GM12878 (cell line): ENCODE results near the gene CIROP. TPM values are rescaled to one million over a fixed set of nuclear protein-coding genes. Genes with fewer than 3 reads are reported as not detected.

Source experiments
- ATAC-seq: fragments of 200-7000 bp; cut with Tn5 transposase; 3 replicates; pipeline ENCODE4 v1.9.1; 2020; ENCODE audit warnings: mild to moderate bottlenecking, moderate library complexity
- BruUV-seq: library from RNA; stranded (reverse); fragments of 400-500 nt; replicated peaks from 2 replicates; lab custom pipeline; 2021; lab: Mats Ljungman, UMichigan
- CTCF ChIA-PET: fragments of 300-600 bp; sonication (Branson Sonifier 250); formaldehyde crosslinking; extraction: SDS; loops from one replicate; lab custom pipeline; 2021; ENCODE audit warnings: inconsistent platforms; lab: Yijun Ruan, JAX
- POLR2A ChIA-PET: fragments of 350-600 bp; formaldehyde crosslinking; extraction: SDS; loops from one replicate; lab custom pipeline; 2021; ENCODE audit warnings: inconsistent platforms; lab: Charles Lee
- RAD21 ChIA-PET: fragments of 300-600 bp; sonication (Branson Sonifier 250); formaldehyde crosslinking; loops from one replicate; lab custom pipeline; 2023; ENCODE audit warnings: antibody characterized with exemption; ENCODE audit not compliant: unreplicated experiment; lab: Charles Lee
- SMC1A ChIA-PET: fragments of 300-600 bp; sonication (Branson Sonifier 250); formaldehyde crosslinking; loops from one replicate; lab custom pipeline; 2023; ENCODE audit not compliant: unreplicated experiment, uncharacterized antibody; lab: Charles Lee
- DNase-seq: peaks from one replicate; pipeline ENCODE4 v3.0.0-alpha.2; 2011; ENCODE audit warnings: low read depth, low spot score
- FAIRE-seq: peaks from 3 replicates; lab custom pipeline; 2011; peaks lifted over from hg19 to GRCh38; lab: Jason Lieb, UNC
- H2AFZ ChIP-seq: 2 replicates; pipeline ENCODE4 v1.6.0; 2011; ENCODE audit warnings: low read depth, low read length, control low read depth; ENCODE audit not compliant: control insufficient read depth
- H3K27ac ChIP-seq: 2 replicates; pipeline ENCODE4 v1.5.1; 2011; ENCODE audit warnings: control low read depth; ENCODE audit not compliant: control insufficient read depth, insufficient read depth
- H3K27me3 ChIP-seq, 2 experiments: replicated peaks in 1 of 2; 2 replicates each; pipeline versions ENCODE4 v1.6.0 to v1.6.1; 2011; ENCODE audit warnings: low read length in 1 of 2; ENCODE audit not compliant: control insufficient read depth in 2 of 2, insufficient read depth in 2 of 2
- H3K36me3 ChIP-seq, 2 experiments: 2 replicates each; pipeline ENCODE4 v1.5.1; 2011; ENCODE audit warnings: low read length in 1 of 2; ENCODE audit not compliant: control insufficient read depth in 2 of 2, insufficient read depth in 2 of 2
- H3K4me1 ChIP-seq: 2 replicates; pipeline ENCODE4 v1.6.1; 2011; ENCODE audit warnings: mild to moderate bottlenecking, low read length, moderate library complexity, mixed read lengths; ENCODE audit not compliant: control insufficient read depth, insufficient read depth
- H3K4me2 ChIP-seq: 2 replicates; pipeline ENCODE4 v1.6.0; 2011; ENCODE audit warnings: control low read depth; ENCODE audit not compliant: control insufficient read depth, insufficient read depth
- H3K4me3 ChIP-seq: fragments of 200-600 bp; sonication (generic); 2 replicates; pipeline ENCODE4 v1.5.1; 2016
- H3K79me2 ChIP-seq: 2 replicates; pipeline ENCODE4 v1.6.0; 2011; ENCODE audit warnings: low read length; ENCODE audit not compliant: control insufficient read depth, insufficient read depth
- H3K9ac ChIP-seq: 2 replicates; pipeline ENCODE4 v1.8.0; 2011; ENCODE audit warnings: low read length, control low read depth, mixed read lengths; ENCODE audit not compliant: control insufficient read depth, insufficient read depth
- H3K9me3 ChIP-seq: replicated peaks from 3 replicates; pipeline ENCODE4 v1.5.1; 2011; ENCODE audit warnings: mild to moderate bottlenecking, low read length; ENCODE audit not compliant: control insufficient read depth, insufficient read depth
- H4K20me1 ChIP-seq: 2 replicates; pipeline ENCODE4 v1.6.0; 2011; ENCODE audit not compliant: control insufficient read depth, insufficient read depth
- CBX5 ChIP-seq: sonication (generic); IDR thresholded peaks from 2 replicates; pipeline ENCODE4 v1.6.1; 2016; ENCODE audit warnings: low read depth, moderate library complexity, mild to moderate bottlenecking, inconsistent platforms
- CEBPB ChIP-seq, 2 experiments: fragments of 150-350 bp in 1 of 2; IDR thresholded peaks; 2 replicates each; pipeline ENCODE4 v1.6.1; 2012 to 2014; ENCODE audit warnings: low read depth in 2 of 2, low read length in 2 of 2, borderline replicate concordance in 1 of 2, inconsistent platforms in 1 of 2
- EP300 ChIP-seq, 2 experiments: fragments of 150-350 bp in 1 of 2; IDR thresholded peaks; 2 replicates each; pipeline ENCODE4 v1.6.1; 2011 to 2012; ENCODE audit warnings: low read depth in 2 of 2, low read length in 2 of 2, borderline replicate concordance in 1 of 2, improper control_type of control experiment in 1 of 2, inconsistent platforms in 1 of 2; ENCODE audit not compliant: control insufficient read depth in 1 of 2
- ESRRA ChIP-seq: IDR thresholded peaks from 2 replicates; pipeline ENCODE4 v1.6.1; 2012; ENCODE audit warnings: mild to moderate bottlenecking, low read length, improper control_type of control experiment
- EZH2 ChIP-seq: IDR thresholded peaks from 2 replicates; pipeline ENCODE4 v1.6.1; 2012; ENCODE audit warnings: low read depth, mild to moderate bottlenecking, control low read depth, inconsistent platforms, low read length, borderline replicate concordance; ENCODE audit not compliant: control insufficient read depth
- HDAC6 ChIP-seq: fragments of 200-600 bp; sonication (generic); IDR thresholded peaks from one replicate; pipeline ENCODE4 v1.8.0; 2017; ENCODE audit warnings: antibody characterized with exemption; ENCODE audit not compliant: unreplicated experiment
- KDM1A ChIP-seq: fragments of 200-600 bp; sonication (generic); IDR thresholded peaks from 2 replicates; pipeline ENCODE4 v1.6.1; 2016; ENCODE audit warnings: borderline replicate concordance
- RFX5 ChIP-seq: IDR thresholded peaks from 2 replicates; pipeline ENCODE4 v1.6.1; 2011; ENCODE audit warnings: low read depth, low read length, improper control_type of control experiment
- STAT1 ChIP-seq: fragments of 450-650 bp; conservative IDR thresholded peaks from 2 replicates; pipeline ENCODE4 v1.6.1; 2014; ENCODE audit warnings: antibody characterized with exemption, mild to moderate bottlenecking
- STAT3 ChIP-seq: IDR thresholded peaks from 2 replicates; pipeline ENCODE4 v1.6.1; 2011; ENCODE audit warnings: low read depth, low read length, improper control_type of control experiment
- SUPT20H ChIP-seq: IDR thresholded peaks from 2 replicates; pipeline ENCODE4 v1.6.1; 2011; ENCODE audit warnings: low read depth, mild to moderate bottlenecking, low read length, moderate library complexity, borderline replicate concordance; ENCODE audit not compliant: control insufficient read depth
- TARDBP ChIP-seq: IDR thresholded peaks from 2 replicates; pipeline ENCODE4 v1.6.1; 2016; ENCODE audit warnings: borderline replicate concordance
- WGBS: methylation state at CpG from one replicate; pipeline ENCODE4 v1.1.6; 2016; ENCODE audit warnings: low lambda C conversion rate; ENCODE audit not compliant: insufficient replicate concordance, insufficient coverage; ENCODE audit errors: missing lambda C conversion rate; 5-methylcytosine and 5-hydroxymethylcytosine counted together
- in situ Hi-C: fragments of 300-500 bp; cut with MboI; formaldehyde crosslinking; loops from 9 replicates; pipeline ENCODE4 v1.14.3; 2018; ENCODE audit warnings: mixed read lengths
- intact Hi-C: fragments of 100-400 bp; cut with micrococcal nuclease; formaldehyde crosslinking; loops from one replicate; pipeline ENCODE4 v1.14.2; 2022; ENCODE audit not compliant: unreplicated experiment
- polyA plus RNA-seq, 11 experiments: library from polyadenylated mRNA; depleted of rRNA in 4 of 11; unstranded in 6 of 11; stranded (reverse) in 5 of 11; fragments of >200 nt; fragmentation: Nextera tagmentation in 4 of 11; fragmentation: Illumina TruSeq in 1 of 11; extraction: Ambion mirVana in 4 of 11; extraction: Trizol in 1 of 11; gene quantifications; 1 replicate in 1 of 11; 2 replicates in 10 of 11; pipeline versions ENCODE4 v1.2.1 to v1.2.3, GENCODE V29; 2011 to 2016; ENCODE audit warnings: inconsistent platforms in 2 of 11, missing spikeins in 2 of 11, low read depth in 1 of 11
- total RNA-seq, 4 experiments: library from RNA; depleted of rRNA in 3 of 4; stranded (reverse); fragments of >200 nt in 3 of 4; fragmentation: Illumina TruSeq in 1 of 4; extraction: Trizol in 1 of 4; gene quantifications; 2 replicates each; pipeline versions ENCODE4 v1.2.1 to v1.2.3, GENCODE V29; 2013 to 2021
- TF ChIP-seq, protein P1 (sequence below): IDR thresholded peaks from 2 replicates; pipeline ENCODE4 v1.6.1; 2012; ENCODE audit warnings: low read length, inconsistent platforms
- TF ChIP-seq, protein P2 (sequence below): IDR thresholded peaks from 2 replicates; pipeline ENCODE4 v1.6.1; 2011; ENCODE audit warnings: mild to moderate bottlenecking, low read depth, low read length, moderate library complexity; ENCODE audit not compliant: insufficient replicate concordance

Gene CIROP
- total and polyA plus RNA-seq, 10 of the 15 experiments (the other 5 are each of a cell fraction or from before 2014, with no cell fraction given) = not detected

DNA sequence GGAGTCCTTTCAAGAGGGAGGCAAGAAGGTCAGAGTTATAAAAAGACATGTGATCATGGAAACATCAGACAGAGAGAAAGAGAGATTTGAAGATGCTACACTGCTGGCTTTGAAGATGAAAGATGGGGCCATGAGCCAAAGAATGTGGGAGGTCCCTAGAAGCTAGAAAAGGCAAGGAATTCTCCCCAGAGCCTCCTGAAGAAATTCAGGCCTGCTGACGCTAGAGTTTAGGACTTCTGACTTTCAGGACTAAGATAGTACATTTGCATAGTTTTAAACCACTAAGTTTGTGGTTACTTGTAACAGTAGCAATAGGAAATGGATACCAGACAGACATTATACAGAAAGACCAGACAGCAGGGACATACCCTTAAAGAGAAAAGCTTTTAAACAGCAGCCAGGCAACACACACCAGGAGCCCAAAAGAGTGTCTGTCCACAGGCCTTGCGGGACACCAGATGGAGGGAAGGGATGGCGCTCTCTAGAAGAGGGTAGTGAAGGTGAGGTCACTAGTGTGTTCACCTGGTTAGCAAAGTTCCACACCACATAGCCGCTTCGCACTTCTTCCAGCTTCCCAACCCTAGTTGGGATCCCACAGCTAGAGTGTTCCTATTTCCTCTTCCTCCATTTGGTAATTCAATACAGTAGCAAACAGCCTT, 43.9 kb upstream of the CIROP start (continued):
- TF ChIP-seq HDAC6 (no peak), CBX5 (no peak)
- TF ChIP-seq, all 136 proteins: peak for 0

DNA sequence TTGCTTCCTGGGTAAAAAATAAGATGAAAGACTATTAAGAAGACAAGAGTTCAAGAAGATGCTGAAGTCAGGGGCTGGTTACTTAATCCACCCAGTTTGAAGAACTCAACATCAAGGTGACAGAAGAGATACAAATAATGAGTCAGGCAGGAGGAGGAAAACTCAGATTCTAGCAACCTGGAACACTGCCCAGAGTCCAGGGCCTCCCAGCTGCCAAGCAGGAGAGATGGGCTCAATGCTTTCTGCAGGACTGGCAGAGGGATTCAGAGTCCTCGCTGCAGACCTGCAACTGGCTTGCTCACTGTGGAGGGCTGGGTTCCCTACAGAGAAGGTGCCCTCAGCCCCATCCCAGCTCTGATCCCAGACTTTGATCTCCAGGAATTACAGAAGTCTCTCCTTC, 42.9 kb upstream of the CIROP start:
- ChIA-PET SMC1A (interaction anchor here (0.6 kb wide), 1 partner anchor 399 kb away, joined by 3 read pairs; no protein-coding TSS in a partner anchor), CTCF (no interaction called here), POLR2A (no interaction called here), RAD21 (no interaction called here)
- BruUV-seq = no TSS peak
- no peak for ATAC-seq
- H3K9ac ChIP-seq = no peak overlapping the region
- no peaks in the 10 kb centered on the region; the same call in 1 of the 2 replicates for H4K20me1 ChIP-seq
- no peak for FAIRE-seq
- TF ChIP-seq STAT3 (no peak), EZH2 (no peak), CEBPB (IDR thresholded peaks at IDR 0.05; ENCODE audit: borderline replicate concordance in 1 of 2, low read depth in 2 of 2, low read length in 2 of 2) (no peak), RFX5 (no peak), ESRRA (no peak), STAT1 (no peak), TARDBP (no peak), KDM1A (no peak), SUPT20H (no peak), EP300 (IDR thresholded peaks at IDR 0.05; ENCODE audit: borderline replicate concordance in 1 of 2, control insufficient read depth in 1 of 2, low read depth in 2 of 2, low read length in 2 of 2) (no peak), HDAC6 (no peak)
- TF ChIP-seq, protein P1, sequence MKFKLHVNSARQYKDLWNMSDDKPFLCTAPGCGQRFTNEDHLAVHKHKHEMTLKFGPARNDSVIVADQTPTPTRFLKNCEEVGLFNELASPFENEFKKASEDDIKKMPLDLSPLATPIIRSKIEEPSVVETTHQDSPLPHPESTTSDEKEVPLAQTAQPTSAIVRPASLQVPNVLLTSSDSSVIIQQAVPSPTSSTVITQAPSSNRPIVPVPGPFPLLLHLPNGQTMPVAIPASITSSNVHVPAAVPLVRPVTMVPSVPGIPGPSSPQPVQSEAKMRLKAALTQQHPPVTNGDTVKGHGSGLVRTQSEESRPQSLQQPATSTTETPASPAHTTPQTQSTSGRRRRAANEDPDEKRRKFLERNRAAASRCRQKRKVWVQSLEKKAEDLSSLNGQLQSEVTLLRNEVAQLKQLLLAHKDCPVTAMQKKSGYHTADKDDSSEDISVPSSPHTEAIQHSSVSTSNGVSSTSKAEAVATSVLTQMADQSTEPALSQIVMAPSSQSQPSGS = no peak
- TF ChIP-seq, protein P2, sequence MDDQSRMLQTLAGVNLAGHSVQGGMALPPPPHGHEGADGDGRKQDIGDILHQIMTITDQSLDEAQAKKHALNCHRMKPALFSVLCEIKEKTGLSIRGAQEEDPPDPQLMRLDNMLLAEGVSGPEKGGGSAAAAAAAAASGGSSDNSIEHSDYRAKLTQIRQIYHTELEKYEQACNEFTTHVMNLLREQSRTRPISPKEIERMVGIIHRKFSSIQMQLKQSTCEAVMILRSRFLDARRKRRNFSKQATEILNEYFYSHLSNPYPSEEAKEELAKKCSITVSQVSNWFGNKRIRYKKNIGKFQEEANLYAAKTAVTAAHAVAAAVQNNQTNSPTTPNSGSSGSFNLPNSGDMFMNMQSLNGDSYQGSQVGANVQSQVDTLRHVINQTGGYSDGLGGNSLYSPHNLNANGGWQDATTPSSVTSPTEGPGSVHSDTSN = no peak
- H3K36me3 ChIP-seq = no peaks in the 10 kb centered on the region
- no peak overlapping the region for H3K4me3 ChIP-seq
- no peak overlapping the region for H3K4me2 ChIP-seq
- in situ Hi-C loops (no loop called here), intact Hi-C loops (no loop called here)
- peaks cover under 1 to 2% of the 10 kb centered on the region in 2 experiments for H3K27me3 ChIP-seq
- H3K79me2 ChIP-seq = no peaks in the 10 kb centered on the region
- no peak overlapping the region for H3K27ac ChIP-seq
- no peaks in the 10 kb centered on the region; the same call in 1 of the 2 replicates for H3K4me1 ChIP-seq
- DNase-seq = no peak
- no peak overlapping the region for H2AFZ ChIP-seq
- 43% methylated on average over 1 of the region's 1 CpG for WGBS
- H3K9me3 ChIP-seq = no peaks in the 10 kb centered on the region
